ENCODE results near the gene PVALB. TPM values are rescaled to one million over a fixed set of nuclear protein-coding genes. Genes with fewer than 3 reads are reported as not detected.

Gene PVALB
- total RNA-seq, 1 experiment from 2014 or later = not detected

DNA sequence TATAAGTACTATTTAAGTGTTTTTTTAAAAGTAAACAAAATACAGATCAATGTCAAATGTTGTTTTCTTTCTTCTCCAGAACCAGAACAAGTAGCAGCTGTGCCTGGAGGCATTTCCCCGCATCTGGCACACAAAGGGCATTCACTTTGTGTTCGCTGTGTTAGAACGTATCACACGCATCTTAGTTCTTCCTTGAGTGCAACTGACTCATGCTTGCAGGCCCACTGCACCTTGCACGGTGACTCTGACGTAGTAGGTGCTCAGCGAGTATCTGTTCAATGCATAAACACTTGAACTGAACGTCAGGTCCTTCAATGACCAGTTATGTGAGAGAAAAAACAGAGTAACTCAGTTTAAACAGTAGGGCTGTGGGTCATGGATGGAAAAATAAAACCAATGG, 44.4 kb downstream of the PVALB start:
- no peak overlapping the region for H3K27ac ChIP-seq (ENCODE audit: low read depth, low read length)
- H3K4me1 ChIP-seq (ENCODE audit: control insufficient read depth in 1 of 2, insufficient read depth in 2 of 2, low read length in 2 of 2) = peaks cover 5 to 20% of the 10 kb centered on the region in 2 experiments
- H3K9ac ChIP-seq (ENCODE audit: low read length) = no peak overlapping the region
- no peak overlapping the region for H3K4me2 ChIP-seq (ENCODE audit: low read length)
- H3K27me3 ChIP-seq (ENCODE audit: insufficient read depth, low read length) = no peaks in the 10 kb centered on the region
- ChIA-PET RAD21 (ENCODE audit: low non-redundant PET in 1 of 2, low total read pairs in 2 of 2, uncharacterized antibody in 2 of 2, unreplicated experiment in 2 of 2) (no interaction called here), POLR2A (no interaction called here), CTCF (interaction anchor here (1.6 to 1.7 kb wide), 2 partner anchors 8 to 9 kb away, joined by 4 read pairs; no protein-coding TSS in a partner anchor)
- H3K36me3 ChIP-seq (ENCODE audit: control insufficient read depth in 1 of 2, insufficient read depth in 2 of 2, low read length in 2 of 2) = no peaks in the 10 kb centered on the region
- H3K9me2 ChIP-seq (ENCODE audit: insufficient read depth) = no peaks in the 10 kb centered on the region
- H3K9me3 ChIP-seq (ENCODE audit: control insufficient read depth in 1 of 2, insufficient read depth in 1 of 2, low read depth in 1 of 2, low read length in 2 of 2) = no peaks in the 10 kb centered on the region
- H2AFZ ChIP-seq (ENCODE audit: low read depth, low read length, poor library complexity, severe bottlenecking) = no peak overlapping the region
- H3K79me2 ChIP-seq (ENCODE audit: insufficient read depth, low read length) = no peaks in the 10 kb centered on the region
- TF ChIP-seq POLR2A (IDR thresholded peaks at IDR 0.05; ENCODE audit: borderline replicate concordance, extremely low read depth, insufficient read depth, insufficient read length) (no peak), JUND (IDR thresholded peaks at IDR 0.05) (no peak), ATF3 (IDR thresholded peaks at IDR 0.05) (no peak), CEBPB (IDR thresholded peaks at IDR 0.05; ENCODE audit: low read depth) (no peak), ZNF274 (IDR thresholded peaks at IDR 0.05; ENCODE audit: low read depth, low read length) (no peak), SIN3A (IDR thresholded peaks at IDR 0.05; ENCODE audit: low read depth) (no peak), SP1 (IDR thresholded peaks at IDR 0.05; ENCODE audit: low read depth) (no peak), EZH2 (IDR thresholded peaks at IDR 0.05) (no peak), POLR2AphosphoS5 (IDR thresholded peaks at IDR 0.05; ENCODE audit: low read depth, low read length) (no peak), EGR1 (IDR thresholded peaks at IDR 0.05; ENCODE audit: low read depth) (no peak), YY1 (IDR thresholded peaks at IDR 0.05; ENCODE audit: extremely low read depth, insufficient replicate concordance, low read depth, low read length) (no peak), MAX (IDR thresholded peaks at IDR 0.05) (no peak), RAD21 (IDR thresholded peaks at IDR 0.05; ENCODE audit: low read depth) (no peak), ZFX (IDR thresholded peaks at IDR 0.05) (no peak), FOSL1 (IDR thresholded peaks at IDR 0.05; ENCODE audit: low read depth) (no peak), EZH2phosphoT487 (IDR thresholded peaks at IDR 0.05; ENCODE audit: borderline replicate concordance) (no peak)
- TF ChIP-seq, protein P1, sequence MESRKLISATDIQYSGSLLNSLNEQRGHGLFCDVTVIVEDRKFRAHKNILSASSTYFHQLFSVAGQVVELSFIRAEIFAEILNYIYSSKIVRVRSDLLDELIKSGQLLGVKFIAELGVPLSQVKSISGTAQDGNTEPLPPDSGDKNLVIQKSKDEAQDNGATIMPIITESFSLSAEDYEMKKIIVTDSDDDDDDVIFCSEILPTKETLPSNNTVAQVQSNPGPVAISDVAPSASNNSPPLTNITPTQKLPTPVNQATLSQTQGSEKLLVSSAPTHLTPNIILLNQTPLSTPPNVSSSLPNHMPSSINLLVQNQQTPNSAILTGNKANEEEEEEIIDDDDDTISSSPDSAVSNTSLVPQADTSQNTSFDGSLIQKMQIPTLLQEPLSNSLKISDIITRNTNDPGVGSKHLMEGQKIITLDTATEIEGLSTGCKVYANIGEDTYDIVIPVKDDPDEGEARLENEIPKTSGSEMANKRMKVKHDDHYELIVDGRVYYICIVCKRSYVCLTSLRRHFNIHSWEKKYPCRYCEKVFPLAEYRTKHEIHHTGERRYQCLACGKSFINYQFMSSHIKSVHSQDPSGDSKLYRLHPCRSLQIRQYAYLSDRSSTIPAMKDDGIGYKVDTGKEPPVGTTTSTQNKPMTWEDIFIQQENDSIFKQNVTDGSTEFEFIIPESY (IDR thresholded peaks at IDR 0.05; ENCODE audit: extremely low read depth, insufficient replicate concordance, low read length) = no peak
- ATAC-seq = no peak
- no TSS peak for BruUV-seq (replicated peaks)
- intact Hi-C loops (cut with micrococcal nuclease) = no loop called here
- DNase-seq (ENCODE audit: low read depth, low spot score) = no peak
- no peaks in the 10 kb centered on the region for H4K20me1 ChIP-seq (ENCODE audit: insufficient read depth)
- H3K4me3 ChIP-seq (replicated peaks in 1 of 2; ENCODE audit: low read depth in 1 of 2, low read length in 2 of 2) = no peak overlapping the region

Measured in HCT116 (cell line).